NCI-H1436 treated with DMSO at 0.1 percent for 48 hours (cell line): Measurements from ENCODE around the gene TMEM205.
"Not testable (repeated sequence)": the region's sequence is repeated elsewhere in the genome, so short reads cannot be mapped to it uniquely, and the experiment has no call there.

Experiments
- DNase-seq: peaks from one replicate; lab custom pipeline; 2025; lab: John Stamatoyannopoulos, UW

TMEM205 gene

DNA sequence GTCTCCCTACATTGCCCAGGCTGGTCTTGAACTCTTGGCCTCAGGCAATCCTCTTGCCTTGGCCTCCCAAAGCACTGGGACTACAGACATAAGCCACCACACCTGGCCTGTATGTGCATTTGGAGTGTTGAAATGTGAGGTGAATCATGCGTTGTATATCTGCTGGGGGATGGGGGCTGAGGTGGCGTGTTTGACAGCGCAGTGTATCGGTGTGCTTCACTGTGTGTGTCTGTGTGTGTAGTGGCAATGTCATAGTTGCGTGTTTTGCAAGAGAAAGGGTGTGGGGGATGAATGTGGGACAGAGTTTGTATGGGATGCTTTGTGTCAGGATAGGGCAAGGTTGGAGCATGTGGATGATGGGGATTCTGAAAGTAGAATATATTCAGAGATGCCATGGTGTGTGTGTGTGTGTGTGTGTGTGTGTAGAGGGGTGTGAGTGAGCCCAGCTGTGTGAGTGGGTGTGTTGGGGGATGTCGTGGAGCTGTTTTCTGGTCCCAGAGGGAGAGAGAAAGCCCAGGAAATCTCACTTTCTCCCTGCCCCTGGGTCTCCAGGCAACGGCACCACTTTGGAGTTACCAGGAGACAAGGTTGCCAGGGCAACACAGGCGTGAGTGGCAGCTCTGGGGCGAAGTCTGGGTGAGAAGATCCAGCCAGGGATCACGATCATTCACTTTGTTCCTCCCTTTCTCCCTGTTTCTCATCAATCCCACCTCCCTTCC, 27.3 kb upstream of the TMEM205 start:
- DNase-seq: peak; percentile 61

DNA sequence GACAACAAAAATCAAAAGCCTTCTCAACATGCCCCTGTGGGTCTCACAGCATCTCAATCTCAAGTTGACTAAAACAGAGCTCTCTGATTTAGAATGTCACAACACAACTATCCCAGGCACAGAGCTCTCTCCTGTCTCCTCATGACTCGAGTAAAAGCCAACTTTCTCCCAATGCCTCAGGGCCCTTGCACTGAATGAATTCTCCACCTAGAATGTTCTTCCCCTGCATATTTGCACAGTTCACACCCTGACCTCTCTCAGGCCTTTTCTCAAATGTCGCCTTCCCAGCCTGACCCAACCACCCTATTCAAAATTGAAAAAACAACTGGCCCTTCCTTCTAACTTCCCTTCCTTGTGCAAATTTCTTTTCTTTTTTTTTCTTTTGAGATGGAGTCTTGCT, 24.7 kb upstream of the TMEM205 start:
- no peak for DNase-seq

DNA sequence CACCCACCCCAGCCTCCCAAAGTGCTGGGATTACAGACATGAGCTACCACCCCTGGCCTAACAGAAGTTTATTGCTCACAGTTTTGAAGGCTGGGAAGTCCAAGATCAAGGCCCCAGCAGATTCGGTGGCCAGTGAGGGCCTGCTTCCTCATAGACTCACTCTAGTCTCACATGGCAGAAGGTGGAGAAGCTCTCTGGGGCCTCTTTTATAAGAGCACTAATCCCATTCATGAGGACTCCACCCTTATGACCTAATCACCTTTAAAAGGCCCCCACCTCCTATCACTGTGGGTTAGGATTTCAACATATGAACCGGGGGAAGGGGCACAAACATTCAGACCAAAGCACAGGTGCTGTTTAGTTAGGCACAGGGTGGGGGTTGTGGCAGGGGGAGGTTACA, 21.5 kb upstream of the TMEM205 start:
- DNase-seq: no peak

DNA sequence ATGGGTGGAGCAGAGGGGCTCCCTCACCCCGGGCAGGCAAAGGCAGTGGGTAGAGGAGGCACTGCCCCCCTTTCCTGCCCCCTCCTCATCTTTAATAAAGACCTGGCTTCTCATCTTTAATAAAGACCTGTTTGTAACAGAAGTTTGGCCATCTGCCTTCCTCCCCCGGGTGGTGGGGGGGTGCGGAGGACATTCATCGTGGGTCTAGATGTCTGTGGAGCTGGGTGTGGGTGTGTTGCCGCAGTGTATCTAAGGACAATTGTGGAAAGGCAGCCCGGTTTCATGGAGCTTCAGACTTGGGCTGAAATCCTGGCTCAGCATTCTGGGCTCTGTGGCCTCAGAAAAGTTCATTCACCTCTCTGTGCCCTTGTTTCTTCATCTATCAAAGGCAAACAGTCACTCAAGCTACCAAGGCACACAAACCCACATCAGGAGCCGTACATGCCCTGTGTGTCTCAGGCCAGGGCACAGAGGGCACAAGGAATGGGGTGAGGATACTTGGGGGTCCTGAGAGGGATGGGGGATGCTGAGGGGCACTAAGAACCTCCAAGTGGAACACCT, 19.6 kb upstream of the TMEM205 start:
- no peak for DNase-seq

DNA sequence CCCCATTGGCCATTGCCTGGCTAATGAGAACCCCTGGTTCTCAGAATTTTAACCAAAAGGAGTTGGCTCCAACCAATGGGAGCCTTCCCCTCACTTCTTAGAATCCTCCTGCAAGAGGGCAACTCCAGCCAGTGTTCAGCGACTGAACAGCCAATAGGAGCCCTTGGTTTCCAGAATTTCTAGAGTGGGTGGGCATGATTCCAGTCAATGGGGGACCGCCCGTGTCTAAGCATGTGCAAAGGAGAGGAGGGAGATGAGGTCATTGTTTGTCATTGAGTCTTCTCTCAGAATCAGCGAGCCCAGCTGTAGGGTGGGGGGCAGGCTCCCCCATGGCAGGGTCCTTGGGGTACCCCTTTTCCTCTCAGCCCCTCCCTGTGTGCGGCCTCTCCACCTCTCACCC, 18.9 kb upstream of the TMEM205 start:
- no peak for DNase-seq

DNA sequence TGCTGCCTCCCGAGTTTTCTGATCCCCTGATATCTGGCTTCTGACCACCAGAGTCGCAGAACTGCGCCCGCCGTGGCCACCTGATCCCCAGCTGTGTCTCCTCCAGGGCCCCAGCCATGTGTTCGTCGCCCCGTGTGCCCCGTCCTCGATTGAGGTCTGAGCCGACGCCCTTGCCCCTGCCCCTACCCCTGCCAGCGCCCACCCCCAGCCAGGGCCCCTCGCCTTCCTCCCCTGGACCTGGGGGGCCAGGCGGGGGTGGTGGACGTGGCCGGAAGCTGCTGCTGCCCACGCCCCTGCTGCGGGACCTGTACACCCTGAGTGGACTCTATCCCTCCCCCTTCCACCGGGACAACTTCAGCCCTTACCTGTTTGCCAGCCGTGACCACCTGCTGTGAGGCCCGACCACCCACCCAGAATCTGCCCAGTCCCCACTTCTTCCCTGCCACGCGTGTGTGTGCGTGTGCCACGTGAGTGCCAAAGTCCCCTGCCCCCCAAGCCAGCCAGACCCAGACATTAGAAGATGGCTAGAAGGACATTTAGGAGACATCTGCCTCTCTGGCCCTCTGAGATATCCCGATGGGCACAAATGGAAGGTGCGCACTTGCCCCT, 18.3 kb upstream of the TMEM205 start:
- DNase-seq: no peak

DNA sequence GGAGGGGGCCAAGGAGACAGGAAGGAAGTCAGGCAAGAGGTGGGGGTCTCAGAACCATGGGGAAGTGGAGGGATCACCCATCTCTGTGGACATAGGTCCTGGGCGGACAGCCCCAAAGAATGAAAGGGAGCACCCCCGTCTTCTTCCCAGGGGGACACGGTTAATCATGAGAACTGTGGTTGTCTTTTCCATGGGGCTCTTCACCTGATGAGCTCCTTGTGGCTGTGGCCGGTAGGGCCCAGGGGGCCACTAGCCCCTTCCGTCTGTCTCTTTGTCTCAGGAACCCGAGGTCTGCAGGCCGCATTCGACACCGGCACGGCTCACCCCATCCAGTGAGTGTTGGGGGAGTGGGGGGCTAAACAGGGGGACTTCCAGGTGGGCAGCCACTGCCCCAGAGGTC, 17.8 kb upstream of the TMEM205 start:
- no peak for DNase-seq

DNA sequence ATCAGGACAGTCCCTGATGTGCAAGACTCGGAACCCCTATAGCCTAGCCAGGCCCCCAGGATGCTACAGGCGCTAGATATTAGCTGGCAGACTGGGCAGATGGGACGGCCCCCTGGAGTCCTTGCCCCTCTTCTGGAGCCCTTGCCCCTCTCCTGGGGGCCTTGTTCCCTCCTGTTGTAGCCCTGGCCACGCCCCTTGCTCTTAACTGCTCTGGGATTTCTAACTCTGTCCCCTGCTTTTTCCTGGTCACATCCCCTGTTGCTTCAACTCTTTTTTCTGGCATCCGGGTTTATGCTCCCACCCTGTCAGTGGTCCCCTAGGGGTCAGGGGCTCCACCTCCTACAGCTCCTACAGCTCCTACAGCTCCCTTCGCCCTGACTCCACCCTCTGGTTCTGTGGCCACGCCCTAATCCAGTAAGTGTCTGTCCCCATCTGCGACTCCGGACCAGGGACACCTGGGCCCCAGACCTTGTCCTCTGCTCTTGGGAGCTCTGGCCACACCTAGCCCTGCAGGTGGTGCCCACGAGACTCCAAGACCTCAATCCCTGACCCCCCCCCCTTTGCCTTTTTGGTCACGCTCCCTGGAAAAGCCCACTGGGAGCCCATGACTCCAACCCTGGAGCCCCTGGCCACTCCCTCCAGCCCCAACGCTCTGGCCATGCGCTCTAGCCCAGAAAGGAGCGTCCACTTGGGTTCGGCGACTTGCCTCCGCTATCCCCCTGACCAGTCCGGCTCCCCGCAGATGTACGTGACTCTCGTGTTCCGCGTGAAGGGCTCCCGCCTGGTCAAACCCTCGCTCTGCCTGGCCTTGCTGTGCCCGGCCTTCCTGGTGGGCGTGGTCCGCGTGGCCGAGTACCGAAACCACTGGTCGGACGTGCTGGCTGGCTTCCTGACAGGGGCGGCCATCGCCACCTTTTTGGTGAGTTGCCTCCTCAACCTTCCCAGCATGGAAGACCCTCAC, 16.0 kb upstream of the TMEM205 start:
- DNase-seq: no peak

DNA sequence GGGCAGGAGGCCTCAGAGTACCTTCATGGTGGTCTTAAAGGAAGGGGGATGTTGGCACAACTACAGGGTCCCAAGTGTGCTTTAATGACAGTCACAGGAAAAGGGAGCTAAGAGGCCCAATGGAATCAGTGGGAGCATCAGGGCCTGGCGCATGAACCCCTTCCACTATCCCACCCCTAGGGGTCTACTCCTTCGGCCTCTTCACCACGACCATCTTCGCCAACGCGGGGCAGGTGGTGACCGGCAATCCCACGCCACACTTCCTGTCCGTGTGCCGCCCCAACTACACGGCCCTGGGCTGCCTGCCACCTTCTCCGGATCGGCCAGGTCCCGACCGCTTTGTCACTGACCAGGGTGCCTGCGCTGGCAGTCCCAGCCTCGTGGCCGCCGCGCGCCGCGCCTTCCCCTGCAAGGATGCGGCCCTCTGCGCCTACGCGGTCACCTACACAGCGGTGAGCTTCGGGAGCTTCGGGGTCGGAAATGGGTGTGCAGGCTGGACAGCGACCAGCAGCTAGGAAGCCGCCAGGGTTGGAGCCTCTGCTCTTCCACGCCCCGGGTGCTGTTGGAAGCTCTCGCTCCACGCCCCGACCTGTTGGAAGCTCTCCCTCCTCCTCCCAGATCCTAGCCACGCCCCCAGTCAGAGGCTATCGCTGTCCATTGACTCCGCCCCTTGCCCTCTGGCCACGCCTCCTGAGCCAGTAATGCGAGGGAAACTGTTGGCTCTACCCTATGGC, 15.1 kb upstream of the TMEM205 start:
- DNase-seq: no peak

DNA sequence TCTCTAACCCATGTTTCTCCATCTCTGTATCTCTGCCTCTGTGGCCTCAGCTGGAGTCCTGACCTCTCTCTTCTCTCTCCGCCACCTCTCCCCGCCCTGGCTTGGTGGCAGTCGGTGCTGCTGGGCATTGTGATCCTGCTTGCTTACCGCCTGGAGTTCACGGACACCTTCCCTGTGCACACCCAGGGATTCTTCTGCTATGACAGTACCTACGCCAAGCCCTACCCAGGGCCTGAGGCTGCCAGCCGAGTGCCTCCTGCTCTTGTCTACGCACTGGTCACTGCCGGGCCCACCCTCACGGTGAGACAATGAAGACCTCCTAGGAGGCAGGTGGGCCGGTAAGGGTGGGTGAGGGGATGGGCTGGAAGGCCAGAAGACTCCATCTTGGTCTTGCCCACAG, 13.4 kb upstream of the TMEM205 start:
- DNase-seq: no peak

DNA sequence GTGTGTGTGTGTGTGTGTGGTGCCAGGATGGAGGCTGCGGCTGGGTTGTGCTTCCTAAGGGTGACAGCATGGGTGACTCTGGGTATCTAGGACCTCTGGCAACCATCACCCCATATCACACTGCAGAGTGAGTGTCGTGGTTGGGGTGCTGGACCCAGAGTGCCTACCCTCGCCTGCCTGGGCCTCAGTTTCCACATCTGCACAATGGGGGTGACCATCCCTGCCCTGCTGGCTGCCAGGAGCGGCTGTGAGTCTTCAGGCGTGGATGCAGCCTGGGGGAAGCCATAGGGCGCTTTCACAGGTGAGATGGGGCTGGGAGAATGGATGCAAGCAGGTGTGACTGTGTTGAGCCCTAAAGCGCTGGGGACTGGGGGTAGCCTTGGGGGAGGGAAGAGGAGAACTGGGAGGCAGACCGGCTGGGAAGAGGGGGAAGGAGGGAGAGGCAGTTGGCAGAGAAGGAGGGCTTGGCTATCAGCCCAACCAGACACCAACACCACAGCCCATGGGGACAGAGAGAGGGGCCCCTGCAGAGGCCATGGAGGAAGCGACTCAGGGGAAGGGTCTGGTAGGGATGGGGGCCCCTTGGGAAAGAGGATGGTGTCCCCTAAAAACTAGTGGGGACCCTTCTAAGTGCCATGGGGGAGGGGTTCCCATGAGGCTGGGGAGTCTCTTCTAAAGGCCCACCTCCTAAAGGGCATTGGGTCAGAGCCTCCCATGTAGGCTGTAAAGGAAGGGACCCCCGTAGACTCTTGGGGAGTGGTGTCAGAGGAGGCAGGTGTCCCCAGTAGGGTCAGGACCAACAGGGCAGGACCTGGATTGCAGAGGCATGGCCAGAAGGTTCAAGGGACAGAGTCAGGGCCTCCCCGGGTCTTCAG, 10.8 kb upstream of the TMEM205 start:
- no peak for DNase-seq

DNA sequence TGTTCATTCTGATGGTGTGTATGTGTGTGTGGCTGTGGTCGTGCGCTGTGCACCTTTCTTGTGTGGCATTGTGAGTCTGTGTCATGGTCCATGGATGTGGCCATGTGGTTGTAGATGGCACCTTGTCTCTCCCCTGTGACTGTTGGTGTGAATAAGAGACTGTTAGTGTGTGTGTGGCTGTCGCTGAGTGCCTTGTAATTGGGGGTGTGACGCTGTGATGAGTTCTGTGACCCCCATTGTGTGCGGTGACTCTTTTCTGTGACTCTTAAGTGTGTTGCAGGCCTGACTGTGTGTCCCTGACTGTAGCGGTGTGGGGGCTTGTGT, 10.0 kb upstream of the TMEM205 start:
- DNase-seq: no peak

DNA sequence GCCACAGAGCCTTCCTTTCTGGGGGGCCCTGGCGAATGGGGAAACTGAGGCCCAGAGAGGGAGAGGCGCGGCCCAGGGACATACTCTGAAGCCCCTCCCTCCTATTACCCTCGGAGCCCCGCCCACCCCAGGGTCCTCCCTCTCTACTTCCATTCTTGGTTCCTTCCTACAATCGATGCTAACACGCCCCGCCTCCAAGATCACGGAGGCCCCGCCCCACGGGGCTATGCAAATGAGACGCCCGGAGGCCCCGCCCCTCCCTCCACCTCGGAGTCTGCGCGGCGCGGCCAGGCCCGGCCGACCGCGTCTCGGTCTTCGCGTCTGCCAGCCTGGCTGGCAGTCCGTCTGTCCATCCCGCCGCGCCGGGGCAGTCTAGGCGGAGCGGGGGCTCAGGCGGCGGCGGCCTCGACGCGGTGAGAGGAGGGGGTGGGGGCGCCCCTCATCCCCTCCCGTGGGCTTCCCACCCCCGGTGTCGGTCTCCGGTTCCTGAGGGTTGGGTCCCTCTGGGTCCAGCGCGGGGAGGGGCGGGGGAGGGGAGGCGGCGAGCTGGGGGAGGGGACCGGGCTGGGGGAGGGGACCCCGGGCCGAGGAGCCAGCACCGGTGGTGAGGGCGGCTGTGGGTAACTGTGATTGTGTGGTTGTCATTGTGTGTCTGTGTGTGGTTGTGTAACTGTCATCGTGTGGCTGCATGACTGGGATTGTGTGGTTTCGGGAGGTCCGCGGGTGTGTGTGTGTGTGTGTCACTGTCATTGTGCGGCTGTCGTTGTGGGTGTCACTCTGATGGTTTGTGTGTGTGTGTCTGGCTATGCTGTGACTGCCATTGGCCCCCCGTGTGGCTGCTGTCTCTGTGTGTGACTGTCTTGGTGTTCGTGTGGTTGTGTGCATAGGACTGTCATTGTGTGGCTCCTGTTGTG, 9.3 kb upstream of the TMEM205 start, which contains the start of gene PLPPR2:
PLPPR2 (plus strand) TSS at position 273 of the 914 bp plus-strand sequence. CDS start 2,242 bp downstream, outside the sequence.
- DNase-seq: peak; percentile 37

DNA sequence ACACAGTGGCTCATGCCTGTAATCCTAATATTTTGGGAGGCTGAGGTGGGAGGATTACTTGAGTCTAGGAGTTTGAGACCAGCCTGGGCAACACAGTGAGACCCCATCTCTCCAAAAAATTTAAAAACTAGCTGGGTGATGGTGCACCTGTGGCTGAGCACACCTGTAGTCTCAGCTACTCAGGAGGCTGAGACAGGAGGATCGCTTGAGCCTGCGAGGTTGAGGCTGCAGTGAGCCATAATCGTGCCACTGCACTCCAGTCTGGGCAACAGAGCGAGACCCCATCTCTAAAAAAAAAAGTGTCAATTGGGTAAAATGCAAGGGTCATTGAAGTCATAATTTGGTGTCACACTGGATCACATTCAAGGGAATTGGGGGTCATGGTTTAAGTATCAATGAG, 8.0 kb upstream of the TMEM205 start:
- not testable (repeated sequence) for DNase-seq

DNA sequence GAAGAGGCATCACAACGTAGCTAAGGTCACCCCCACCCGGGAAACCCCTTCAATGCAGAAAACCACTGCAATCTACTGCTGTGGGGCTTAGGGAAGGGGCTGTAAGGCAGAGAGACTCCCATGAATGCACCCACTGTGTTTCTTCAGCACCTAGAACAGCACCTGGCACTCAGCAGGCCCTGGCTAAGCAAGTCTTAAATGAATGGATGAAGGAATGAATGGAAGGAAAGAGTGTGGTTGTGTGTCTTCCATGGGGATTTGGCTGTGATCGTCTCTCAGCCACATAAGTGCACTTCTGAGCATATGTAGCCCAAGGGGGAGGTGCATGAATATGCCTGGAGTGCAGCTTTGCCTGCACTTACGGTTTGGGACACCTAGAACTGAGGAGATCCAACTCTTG, 3.1 kb upstream of the TMEM205 start:
- no peak for DNase-seq

DNA sequence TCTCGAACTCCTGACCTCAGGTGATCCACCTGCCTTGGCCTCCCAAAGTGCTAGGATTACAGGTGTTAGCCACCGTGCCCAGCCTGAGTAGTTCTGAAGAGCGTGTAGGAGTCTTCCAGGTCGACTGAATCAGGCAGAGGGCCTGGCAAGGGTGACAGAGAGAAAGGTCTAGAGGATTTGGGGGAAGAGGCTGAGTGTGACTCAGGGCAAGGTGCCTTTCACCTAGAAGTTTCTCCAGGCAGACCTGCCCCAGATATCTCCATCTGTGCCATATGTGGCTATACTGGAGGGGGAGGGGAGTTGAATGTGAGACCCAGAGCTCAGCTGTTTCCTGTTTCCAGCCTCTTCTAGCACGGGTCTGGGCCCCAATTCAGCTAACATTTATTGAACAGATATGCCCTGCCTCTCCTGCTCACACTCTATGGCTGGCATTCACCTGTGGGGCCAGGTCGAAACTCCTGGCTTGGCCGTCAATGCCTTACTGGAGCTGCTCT, 1.5 kb upstream of the TMEM205 start:
- DNase-seq: no peak

DNA sequence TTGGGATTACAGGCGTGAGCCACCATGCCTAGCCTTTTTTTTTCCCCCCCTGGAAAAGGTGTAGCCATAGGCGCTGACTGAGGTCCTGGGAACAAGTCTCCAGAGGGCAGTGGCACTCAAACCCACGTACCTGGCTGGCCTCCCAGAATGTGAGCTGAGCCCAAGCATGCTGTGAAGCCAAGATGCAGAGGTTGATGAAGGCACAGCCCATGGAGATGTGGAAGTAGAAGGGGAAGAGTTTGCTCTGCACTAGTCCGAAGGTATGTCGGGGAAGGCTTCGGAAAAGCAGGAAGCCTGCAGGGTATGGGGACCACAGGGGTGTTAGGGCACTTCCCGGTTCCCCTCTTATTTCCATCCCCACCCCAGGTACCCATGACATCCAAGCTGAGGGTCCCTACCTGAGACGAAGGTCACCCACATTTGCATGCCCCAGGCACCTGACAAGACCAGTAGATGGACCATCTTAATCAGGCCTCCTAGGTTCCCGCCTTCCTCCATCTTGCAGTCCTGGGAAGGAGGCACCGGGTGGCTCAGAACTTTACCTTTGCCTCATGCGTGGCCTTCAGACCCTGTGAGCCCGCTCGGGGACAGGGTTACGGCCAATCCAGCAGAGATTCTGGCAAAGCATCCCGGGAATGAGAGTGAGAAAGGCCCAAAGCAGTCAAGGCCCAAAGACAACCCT, 805 bp downstream of the TMEM205 start:
- DNase-seq: no peak

DNA sequence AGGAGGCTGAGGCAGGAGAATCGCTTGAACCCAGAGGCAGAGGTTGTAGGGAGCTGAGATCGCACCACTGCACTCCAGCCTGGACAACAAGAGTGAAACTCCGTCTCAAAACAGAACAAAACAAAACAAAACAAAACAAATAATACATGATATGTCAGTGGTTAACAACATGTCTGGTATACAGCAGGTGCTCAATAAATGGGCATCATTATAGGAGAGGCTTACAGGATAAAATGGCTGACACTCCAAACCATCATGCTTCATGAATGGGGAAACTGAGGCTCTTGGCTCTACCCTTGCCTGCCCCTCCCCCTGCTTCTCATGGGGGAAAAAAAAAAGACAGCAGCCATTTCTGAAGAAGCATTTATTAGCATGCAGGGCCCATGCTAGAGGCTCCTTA, 3.6 kb downstream of the TMEM205 start:
- no peak for DNase-seq

DNA sequence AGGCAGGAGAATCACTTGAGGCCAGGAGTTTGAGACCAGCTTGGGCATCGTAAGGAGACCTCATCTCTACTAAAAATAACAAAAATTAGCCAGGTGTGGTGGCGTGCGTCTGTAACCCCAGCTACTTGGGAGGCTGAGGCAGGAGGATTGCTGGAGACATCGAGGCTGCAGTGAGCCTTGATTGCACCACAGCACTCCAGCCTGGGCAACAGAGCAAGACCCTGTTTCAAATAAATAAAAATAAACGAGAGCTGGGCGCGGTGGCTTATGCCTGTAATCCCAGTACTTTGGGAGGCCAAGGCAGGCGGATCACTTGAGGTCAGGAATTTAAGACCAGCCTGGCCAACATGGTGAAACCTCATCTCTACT, 6.0 kb downstream of the TMEM205 start:
- not testable (repeated sequence) for DNase-seq
